Measurements from ENCODE around the gene PSME3IP1. TPM values are rescaled to one million over a fixed set of nuclear protein-coding genes. Genes with fewer than 3 reads are reported as not detected.

The PSME3IP1 gene
- polyA plus RNA-seq, 3 donors, result 75.4 to 133 (median 78.6) TPM

GRCh38 chr16:57130950-57131321 is 54.9 kb downstream of the PSME3IP1 start:
- H3K4me3 ChIP-seq (replicated peaks in 1 of 3; ENCODE audit: low read depth in 2 of 3, low read length in 3 of 3), result no peak overlapping the region
- no peaks in the 10 kb centered on the region for H3K27me3 ChIP-seq (ENCODE audit: control insufficient read depth in 2 of 2, insufficient read depth in 2 of 2, low read length in 2 of 2)
- H3K9ac ChIP-seq (ENCODE audit: insufficient read depth, low read length, poor library complexity, severe bottlenecking), result no peak overlapping the region
- WGBS (ENCODE audit: insufficient coverage), result 100% methylated on average over 6 of the region's 6 CpGs
- H3K36me3 ChIP-seq (replicated peaks in 1 of 2; ENCODE audit: control insufficient read depth in 1 of 2, insufficient read depth in 2 of 2, low read length in 2 of 2), result peaks cover 39 to 81% of the 10 kb centered on the region in 2 donors
- intact Hi-C loops (cut with micrococcal nuclease), result no loop called here
- no peaks in the 10 kb centered on the region for H4K20me1 ChIP-seq (ENCODE audit: insufficient read depth, low read length)
- Mint-ChIP-seq H3K36me3 (peaks cover 44 to 62% of the 10 kb centered on the region in 2 donors), H3K27me3 (ENCODE audit: low read depth in 3 of 3) (no peaks in the 10 kb centered on the region), H3K27ac (peak overlapping the region in 2 of 7 donors; percentile 15 to 30), H3K4me3 (no peak overlapping the region), H3K9me3 (no peaks in the 10 kb centered on the region), H3K4me1 (peaks cover 5% of the 10 kb centered on the region)
- H3K4me1 ChIP-seq (ENCODE audit: control insufficient read depth in 1 of 2, insufficient read depth in 2 of 2, low read length in 2 of 2), result no peaks in the 10 kb centered on the region
- no peak overlapping the region for H3K27ac ChIP-seq (ENCODE audit: low read depth in 1 of 2, low read length in 2 of 2)
- no peak for TF ChIP-seq CTCF (IDR thresholded peaks at IDR 0.05)
- no peak overlapping the region for H3K4me2 ChIP-seq (replicated peaks; ENCODE audit: extremely low read depth, low read length, poor library complexity, severe bottlenecking)
- H3K79me2 ChIP-seq (ENCODE audit: insufficient read depth, low read length), result no peaks in the 10 kb centered on the region
- DNase-seq, result no peak
- no peaks in the 10 kb centered on the region for H3K9me3 ChIP-seq (replicated peaks in 1 of 2; ENCODE audit: control insufficient read depth in 1 of 2, insufficient read depth in 1 of 2, low read length in 2 of 2)
- H2AFZ ChIP-seq (ENCODE audit: insufficient read depth, low read depth, low read length, poor library complexity, severe bottlenecking), result no peak overlapping the region

GRCh38 chr16:57128771-57129389 is 57.0 kb downstream of the PSME3IP1 start:
- peaks cover 57 to 84% of the 10 kb centered on the region in 2 donors for H3K36me3 ChIP-seq (replicated peaks in 1 of 2; ENCODE audit: control insufficient read depth in 1 of 2, insufficient read depth in 2 of 2, low read length in 2 of 2)
- peaks cover 5% of the 10 kb centered on the region for H3K4me1 Mint-ChIP-seq
- H3K4me1 ChIP-seq (ENCODE audit: control insufficient read depth in 1 of 2, insufficient read depth in 2 of 2, low read length in 2 of 2), result no peaks in the 10 kb centered on the region
- H3K27me3 ChIP-seq (ENCODE audit: control insufficient read depth in 2 of 2, insufficient read depth in 2 of 2, low read length in 2 of 2), result no peaks in the 10 kb centered on the region
- no peak for DNase-seq
- H3K27ac ChIP-seq (ENCODE audit: low read depth in 1 of 2, low read length in 2 of 2), result no peak overlapping the region
- no peaks in the 10 kb centered on the region for H3K9me3 ChIP-seq (replicated peaks in 1 of 2; ENCODE audit: control insufficient read depth in 1 of 2, insufficient read depth in 1 of 2, low read length in 2 of 2)
- no peak overlapping the region for H3K9ac ChIP-seq (ENCODE audit: insufficient read depth, low read length, poor library complexity, severe bottlenecking)
- H2AFZ ChIP-seq (ENCODE audit: insufficient read depth, low read depth, low read length, poor library complexity, severe bottlenecking), result no peak overlapping the region
- peaks cover 60 to 69% of the 10 kb centered on the region in 2 donors for H3K36me3 Mint-ChIP-seq
- no peaks in the 10 kb centered on the region for H3K79me2 ChIP-seq (ENCODE audit: insufficient read depth, low read length)
- peak overlapping the region in 1 of 2 donors; percentile 50 for H3K4me3 Mint-ChIP-seq
- no peaks in the 10 kb centered on the region for H3K27me3 Mint-ChIP-seq (ENCODE audit: low read depth in 3 of 3)
- H4K20me1 ChIP-seq (ENCODE audit: insufficient read depth, low read length), result no peaks in the 10 kb centered on the region
- TF ChIP-seq CTCF (IDR thresholded peaks at IDR 0.05), result no peak
- peak overlapping the region in 2 of 7 donors; percentile 33 to 76 for H3K27ac Mint-ChIP-seq
- H3K4me3 ChIP-seq (replicated peaks in 1 of 3; ENCODE audit: low read depth in 2 of 3, low read length in 3 of 3), result no peak overlapping the region
- WGBS (ENCODE audit: insufficient coverage), result 60% methylated on average over 10 of the region's 11 CpGs
- H3K9me3 Mint-ChIP-seq, result peaks cover 0 to 2% (median 0%) of the 10 kb centered on the region in 7 donors
- no peak overlapping the region for H3K4me2 ChIP-seq (replicated peaks; ENCODE audit: extremely low read depth, low read length, poor library complexity, severe bottlenecking)
- intact Hi-C loops (cut with micrococcal nuclease), result no loop called here

Data from CD14-positive monocyte (primary cell).